HG03457 (cell line): ENCODE data around the gene SORCS2.

Source experiments
- ATAC-seq: cut with Tn5 transposase; IDR thresholded peaks from one replicate; pipeline ENCODE4 v1.9.1; 2021; ENCODE audit warnings: moderate number of reproducible peaks; ENCODE audit not compliant: unreplicated experiment

Gene SORCS2

GRCh38 chr4:7366180-7366945 lies 174.0 kb downstream of the SORCS2 start:
- no peak for ATAC-seq

- ATAC-seq = no peak
Measured at GRCh38 chr4:7366954-7367353, 174.6 kb downstream of the SORCS2 start.

- no peak for ATAC-seq
Measured at GRCh38 chr4:7367406-7367805, 175.1 kb downstream of the SORCS2 start.

- no peak for ATAC-seq
Measured at GRCh38 chr4:7367864-7368277, 175.5 kb downstream of the SORCS2 start.

- no peak for ATAC-seq
Measured at GRCh38 chr4:7368296-7368695, 176.0 kb downstream of the SORCS2 start.

GRCh38 chr4:7369511-7369910 lies 177.2 kb downstream of the SORCS2 start:
- ATAC-seq = no peak

- ATAC-seq = no peak
Measured at GRCh38 chr4:7370038-7370437, 177.7 kb downstream of the SORCS2 start.

GRCh38 chr4:7371210-7371941 lies 179.0 kb downstream of the SORCS2 start:
- ATAC-seq = no peak

GRCh38 chr4:7372673-7373072 lies 180.3 kb downstream of the SORCS2 start:
- ATAC-seq = no peak

GRCh38 chr4:7374571-7374970 lies 182.2 kb downstream of the SORCS2 start:
- ATAC-seq = no peak

- ATAC-seq = no peak
Measured at GRCh38 chr4:7375427-7375826, 183.1 kb downstream of the SORCS2 start.

- no peak for ATAC-seq
Measured at GRCh38 chr4:7377223-7377865, 185.0 kb downstream of the SORCS2 start.

GRCh38 chr4:7379186-7379585 lies 186.8 kb downstream of the SORCS2 start:
- ATAC-seq = no peak

GRCh38 chr4:7379719-7380118 lies 187.4 kb downstream of the SORCS2 start:
- ATAC-seq = no peak

- no peak for ATAC-seq
Measured at GRCh38 chr4:7381221-7381889, 189.0 kb downstream of the SORCS2 start.

- no peak for ATAC-seq
Measured at GRCh38 chr4:7381890-7382633, 189.7 kb downstream of the SORCS2 start.

- no peak for ATAC-seq
Measured at GRCh38 chr4:7382634-7383014, 190.3 kb downstream of the SORCS2 start.

- ATAC-seq = no peak
Measured at GRCh38 chr4:7383266-7383665, 190.9 kb downstream of the SORCS2 start.

GRCh38 chr4:7384003-7384928 lies 191.9 kb downstream of the SORCS2 start:
- ATAC-seq = no peak
